Activated effector memory CD4-positive, alpha-beta T cell treated with Interleukin-2 at 50 U/mL for 16 hours (primary cell): Measurements from ENCODE around the gene SBK3.
A peak's percentile ranks its signal among the peaks of the same experiment; 100 is the strongest.
"Not testable (repeated sequence)": the region's sequence is repeated elsewhere in the genome, so short reads cannot be mapped to it uniquely, and the experiment has no call there.

Experiments
- DNase-seq: peaks from one replicate; pipeline ENCODE4 v3.0.0-alpha.2; 2020

The SBK3 gene

GRCh38 chr19:55508120-55508519 is 37.2 kb downstream of the SBK3 start:
- DNase-seq: no peak

GRCh38 chr19:55504981-55505380 is 40.4 kb downstream of the SBK3 start:
- no peak for DNase-seq

- DNase-seq: no peak
Measured at GRCh38 chr19:55504252-55504603, 41.1 kb downstream of the SBK3 start.

DNA sequence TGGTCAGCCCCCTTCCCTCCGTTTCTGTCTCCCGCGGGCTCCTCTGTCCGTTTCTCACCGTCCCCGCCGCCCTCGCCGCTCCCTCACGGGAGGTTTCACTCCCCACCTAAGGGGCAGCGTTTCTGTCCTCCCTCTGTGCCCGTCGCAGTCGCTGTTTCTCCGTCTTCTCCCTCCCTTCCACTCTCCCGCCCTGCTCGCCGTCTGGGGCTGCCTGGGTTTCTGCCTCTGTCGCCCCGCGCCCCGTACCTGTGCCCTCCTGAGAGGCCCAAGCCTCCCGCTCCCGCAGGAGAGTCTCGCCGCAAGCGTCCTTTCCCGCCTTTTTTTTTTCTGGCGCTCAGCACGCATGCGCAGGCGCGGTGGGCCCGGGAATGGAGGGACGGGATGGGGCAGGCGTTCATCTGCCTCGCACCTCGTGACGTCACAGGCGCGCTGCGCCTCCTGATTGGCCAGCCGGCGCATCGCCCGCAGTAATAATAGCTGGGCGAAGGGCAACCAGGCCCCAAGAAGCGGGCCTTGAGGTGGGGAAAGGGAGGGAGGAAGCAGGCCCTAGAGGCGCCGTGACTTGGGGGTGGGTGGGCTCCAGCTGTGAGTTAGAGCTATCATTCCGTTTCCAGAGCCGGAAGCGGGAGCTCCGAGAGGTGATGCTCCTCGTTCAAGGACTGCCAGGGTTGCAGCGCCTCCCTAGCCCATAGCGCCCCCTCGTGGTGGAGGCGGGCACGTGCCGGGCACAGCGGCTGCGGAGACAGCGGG is 41.7 kb downstream of the SBK3 start:
- DNase-seq: peak; percentile 87

GRCh38 chr19:55503157-55503501 is 42.2 kb downstream of the SBK3 start:
- DNase-seq: no peak

- DNase-seq: no peak
Measured at GRCh38 chr19:55502197-55502952, 43.0 kb downstream of the SBK3 start.

GRCh38 chr19:55500368-55500952 is 44.9 kb downstream of the SBK3 start:
- DNase-seq: no peak

- DNase-seq: no peak
Measured at GRCh38 chr19:55498246-55498840, 47.0 kb downstream of the SBK3 start.

DNA sequence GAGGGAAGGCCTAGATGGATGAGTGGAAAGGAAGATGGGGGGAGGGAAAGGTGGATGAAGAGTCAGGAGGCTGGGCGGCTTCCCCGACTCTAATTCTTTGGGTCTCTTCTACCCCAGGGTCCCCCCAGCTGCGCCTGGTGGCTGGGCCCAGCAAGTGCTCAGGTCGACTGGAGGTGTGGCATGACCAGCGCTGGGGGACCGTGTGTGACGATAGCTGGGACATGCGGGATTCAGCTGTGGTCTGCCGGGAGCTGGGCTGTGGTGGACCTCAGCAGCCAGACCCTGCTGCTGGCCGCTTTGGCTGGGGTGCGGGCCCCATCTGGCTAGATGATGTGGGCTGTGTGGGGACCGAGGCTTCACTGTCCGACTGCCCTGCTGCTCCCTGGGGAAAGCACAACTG is 47.6 kb downstream of the SBK3 start:
- no peak for DNase-seq

GRCh38 chr19:55496820-55497219 is 48.5 kb downstream of the SBK3 start:
- not testable (repeated sequence) for DNase-seq

DNA sequence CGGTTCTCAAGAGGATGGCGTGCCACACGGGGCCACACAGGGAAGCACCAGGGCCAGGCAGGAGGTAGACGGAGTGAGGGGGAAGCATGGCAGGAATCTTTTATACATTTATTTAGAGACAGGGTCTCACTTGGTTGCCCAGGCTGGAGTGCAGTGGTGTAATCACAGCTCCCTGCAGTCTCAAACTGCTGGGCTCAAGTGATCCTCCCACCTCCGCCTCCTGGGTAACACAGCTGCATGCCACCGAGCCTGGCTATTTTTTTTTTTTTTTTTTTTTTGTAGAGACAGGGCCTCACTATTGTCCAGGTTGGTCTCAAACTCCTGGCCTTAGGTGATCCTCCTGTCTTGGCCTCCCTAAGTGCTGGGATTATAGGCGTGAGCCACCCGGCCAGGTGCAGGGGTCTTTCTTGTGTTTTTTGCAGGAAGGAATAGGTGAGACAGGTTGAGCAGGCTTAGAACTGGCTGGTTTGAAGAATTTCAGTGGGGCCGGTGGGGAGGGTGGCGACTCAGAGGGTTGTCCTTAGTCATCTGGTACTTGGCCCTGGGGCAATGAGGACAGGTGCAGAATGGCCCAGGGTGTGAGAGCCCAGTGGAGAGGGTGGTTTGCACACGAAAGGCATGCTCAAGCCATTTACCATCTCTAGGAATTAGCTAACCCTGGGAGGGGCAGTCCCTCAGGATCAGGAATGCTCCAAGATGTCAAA is 49.5 kb downstream of the SBK3 start:
- no peak for DNase-seq

- DNase-seq: no peak
Measured at GRCh38 chr19:55494172-55494761, 51.1 kb downstream of the SBK3 start.

DNA sequence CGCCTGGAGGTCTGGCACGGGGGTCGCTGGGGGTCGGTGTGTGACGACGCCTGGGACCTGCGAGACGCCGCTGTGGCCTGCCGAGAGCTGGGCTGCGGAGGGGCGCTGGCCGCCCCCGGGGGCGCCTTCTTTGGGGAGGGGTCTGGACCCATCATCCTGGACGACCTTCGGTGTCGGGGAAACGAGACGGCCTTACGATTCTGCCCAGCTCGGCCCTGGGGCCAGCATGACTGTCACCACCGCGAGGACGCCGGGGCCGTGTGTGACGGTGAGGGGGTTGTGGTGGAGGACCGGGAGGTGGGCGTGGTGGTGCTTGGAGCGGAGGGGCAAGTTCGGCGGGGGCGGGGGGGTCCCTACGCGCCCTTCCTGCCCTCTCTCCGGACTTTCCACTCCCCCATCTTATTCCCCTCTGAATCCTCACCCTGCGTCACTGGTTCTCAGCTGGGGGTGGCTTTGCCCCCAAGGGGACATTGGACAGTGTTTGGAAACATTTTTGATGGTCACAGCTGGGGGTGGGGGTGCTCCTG is 51.6 kb downstream of the SBK3 start:
- no peak for DNase-seq

DNA sequence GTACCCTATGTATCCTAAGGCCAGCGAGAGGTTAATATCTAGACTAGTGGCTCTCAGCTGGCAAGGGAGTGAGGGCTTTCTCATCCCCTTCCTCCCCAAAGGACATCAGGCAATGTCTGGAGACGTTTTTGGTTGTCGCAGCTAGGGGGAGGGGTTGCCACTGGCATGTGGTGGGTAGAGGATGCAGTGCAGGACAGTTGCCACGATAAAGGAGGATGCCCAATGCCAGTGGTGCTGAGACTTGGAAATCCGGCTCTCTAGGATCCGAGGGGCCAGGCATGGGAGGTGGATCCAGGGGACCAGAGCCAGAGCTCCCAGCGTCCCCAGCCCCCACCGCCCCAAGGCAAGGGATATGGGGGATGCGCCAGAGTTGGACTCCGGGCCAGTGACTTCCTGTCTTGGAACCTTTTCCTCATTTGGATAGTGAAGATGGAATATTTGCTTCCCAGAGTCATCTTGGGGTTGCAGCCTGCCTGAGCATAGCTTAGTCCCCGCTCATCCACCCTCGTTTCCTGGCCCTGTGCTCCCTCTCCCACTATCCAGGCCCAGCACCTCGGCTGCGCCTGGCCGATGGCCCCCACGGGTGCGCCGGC is 52.2 kb downstream of the SBK3 start:
- no peak for DNase-seq

DNA sequence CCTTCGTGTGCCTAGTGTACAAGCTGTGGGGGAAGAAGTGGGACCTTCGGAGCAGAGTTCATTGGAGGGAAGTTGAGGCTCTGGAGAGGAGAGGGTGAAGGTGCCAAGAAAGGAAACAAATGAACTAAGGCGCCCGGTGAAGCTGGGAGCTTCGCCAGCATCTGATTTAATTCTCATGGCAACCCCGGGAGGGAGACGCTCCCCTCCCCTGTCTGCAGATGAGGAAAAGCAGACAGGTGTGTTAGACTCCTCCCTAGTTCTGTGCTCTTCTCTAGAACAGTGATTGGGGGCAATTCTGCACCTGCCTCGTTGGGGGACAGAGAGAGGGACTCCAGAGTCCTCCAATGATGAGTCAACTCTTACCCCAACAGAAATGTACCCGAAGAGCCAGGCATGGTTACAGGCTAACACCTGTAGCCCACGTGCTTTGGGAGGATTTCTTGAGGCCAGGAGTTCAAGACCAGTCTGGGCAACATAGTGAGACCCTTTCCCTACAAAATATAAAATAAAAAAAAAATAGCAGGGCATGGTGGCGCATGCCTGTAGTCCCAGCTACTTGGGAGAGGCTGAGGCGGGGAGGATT is 52.9 kb downstream of the SBK3 start:
- no peak for DNase-seq

DNA sequence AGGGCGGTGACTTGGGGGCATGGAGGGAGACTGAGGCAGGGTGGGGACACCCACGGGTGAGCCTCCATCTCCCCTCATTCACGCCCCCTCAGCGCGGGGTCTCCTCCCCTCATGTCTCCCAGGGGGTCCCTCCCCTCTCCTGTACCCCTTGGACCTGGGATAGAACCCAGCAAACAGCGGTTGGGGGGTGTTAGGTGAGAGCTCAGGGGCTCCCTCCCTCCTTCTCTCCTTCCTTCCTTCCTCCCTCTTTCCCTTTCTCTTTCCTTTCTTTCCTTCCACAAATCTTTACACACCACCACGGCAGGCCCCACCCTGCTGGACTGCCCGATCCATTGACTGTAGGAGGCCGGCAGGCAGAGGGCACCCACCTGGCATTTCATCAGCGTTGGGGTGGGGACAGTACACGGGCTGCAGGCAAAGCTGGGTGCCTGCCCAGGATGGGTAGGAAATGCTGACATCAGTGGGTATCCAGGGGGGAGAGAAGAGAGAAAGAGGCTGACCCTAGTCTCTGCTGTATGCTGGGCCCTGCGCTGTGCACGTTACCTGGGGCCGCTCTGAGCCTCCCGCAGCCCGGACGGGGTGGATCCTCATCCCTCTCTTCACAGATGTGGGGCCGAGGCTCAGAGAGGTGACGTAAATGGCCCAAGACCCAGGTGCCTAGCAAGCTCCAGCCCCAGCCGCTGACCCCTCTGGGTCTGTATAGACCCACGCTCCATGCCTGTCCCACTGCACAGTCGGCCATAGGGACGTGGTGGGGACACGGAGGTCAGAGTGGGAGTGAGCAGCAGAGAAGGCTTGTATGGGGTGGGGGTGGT is 53.6 kb downstream of the SBK3 start:
- no peak for DNase-seq
